Measurements from ENCODE around the gene RASSF1. TPM values are rescaled to one million over a fixed set of nuclear protein-coding genes. Genes with fewer than 3 reads are reported as not detected.

Gene RASSF1
- total RNA-seq, 2 donors from 2014 or later = 9.4 to 17.2 TPM

- no peaks in the 10 kb centered on the region for H3K27me3 ChIP-seq (ENCODE audit: control insufficient read depth, insufficient read depth, low read length, poor library complexity, severe bottlenecking)
- H3K9ac ChIP-seq (ENCODE audit: extremely low read depth, low read length, poor library complexity, severe bottlenecking) = peak overlapping the region; percentile 97
- peaks cover 35% of the 10 kb centered on the region for H3K4me1 Mint-ChIP-seq
- H3K4me1 ChIP-seq (ENCODE audit: control insufficient read depth, insufficient read depth, low read length) = peaks cover 23% of the 10 kb centered on the region
- WGBS, 2 experiments (ENCODE audit: insufficient coverage in 1 of 2, insufficient read length in 1 of 2) = 1% methylated on average over 20 to 58 of the region's 59 CpGs
- H3K4me3 ChIP-seq (ENCODE audit: low read length) = peak overlapping the region; percentile 100
- H3K27ac Mint-ChIP-seq = peak overlapping the region; percentile 99
- no peaks in the 10 kb centered on the region for H3K27me3 Mint-ChIP-seq (ENCODE audit: insufficient read depth)
- peak overlapping the region; percentile 87 for H3K4me3 Mint-ChIP-seq
- TF ChIP-seq CTCF (conservative IDR thresholded peaks at IDR 0.05) = peak; percentile 83
- H3K27ac ChIP-seq (ENCODE audit: low read depth, low read length) = peak overlapping the region; percentile 100
- peaks cover 38% of the 10 kb centered on the region for H3K36me3 Mint-ChIP-seq (ENCODE audit: low read depth)
- peak; percentile 97 for DNase-seq
- no peaks in the 10 kb centered on the region for H3K9me3 ChIP-seq (ENCODE audit: control insufficient read depth, low read length)
- no peaks in the 10 kb centered on the region for H3K9me3 Mint-ChIP-seq
- peaks cover 59% of the 10 kb centered on the region for H3K36me3 ChIP-seq (ENCODE audit: control insufficient read depth, insufficient read depth, low read length)
Observed at GRCh38 chr3:50321336-50322114, 19.1 kb downstream of the RASSF1 start.

- peak overlapping the region; percentile 87 for H3K4me3 Mint-ChIP-seq
- Histone ChIP-seq H3K36me3 (ENCODE audit: control insufficient read depth, insufficient read depth, low read length) (peaks cover 53% of the 10 kb centered on the region), H3K9ac (ENCODE audit: extremely low read depth, low read length, poor library complexity, severe bottlenecking) (peak overlapping the region; percentile 97), H3K4me3 (ENCODE audit: low read length) (peak overlapping the region; percentile 100), H3K4me1 (ENCODE audit: control insufficient read depth, insufficient read depth, low read length) (peaks cover 23% of the 10 kb centered on the region), H3K9me3 (ENCODE audit: control insufficient read depth, low read length) (no peaks in the 10 kb centered on the region), H3K27me3 (ENCODE audit: control insufficient read depth, insufficient read depth, low read length, poor library complexity, severe bottlenecking) (no peaks in the 10 kb centered on the region), H3K27ac (ENCODE audit: low read depth, low read length) (peak overlapping the region; percentile 100)
- peaks cover 35% of the 10 kb centered on the region for H3K4me1 Mint-ChIP-seq
- WGBS, 2 experiments (ENCODE audit: insufficient coverage in 1 of 2, insufficient read length in 1 of 2) = 0% methylated on average over 14 to 45 of the region's 45 CpGs
- TF ChIP-seq CTCF (conservative IDR thresholded peaks at IDR 0.05) = no peak
- no peaks in the 10 kb centered on the region for H3K27me3 Mint-ChIP-seq (ENCODE audit: insufficient read depth)
- H3K27ac Mint-ChIP-seq = peak overlapping the region; percentile 93
- DNase-seq = peak; percentile 90
- H3K9me3 Mint-ChIP-seq = no peaks in the 10 kb centered on the region
- H3K36me3 Mint-ChIP-seq (ENCODE audit: low read depth) = peaks cover 38% of the 10 kb centered on the region
Observed at GRCh38 chr3:50320853-50321335, 19.7 kb downstream of the RASSF1 start.

GRCh38 chr3:50319894-50320625, 20.6 kb downstream of the RASSF1 start:
- H3K4me1 ChIP-seq (ENCODE audit: control insufficient read depth, insufficient read depth, low read length) = peaks cover 23% of the 10 kb centered on the region
- no peaks in the 10 kb centered on the region for H3K27me3 ChIP-seq (ENCODE audit: control insufficient read depth, insufficient read depth, low read length, poor library complexity, severe bottlenecking)
- H3K9me3 ChIP-seq (ENCODE audit: control insufficient read depth, low read length) = no peaks in the 10 kb centered on the region
- Mint-ChIP-seq H3K36me3 (ENCODE audit: low read depth) (peaks cover 44% of the 10 kb centered on the region), H3K9me3 (no peaks in the 10 kb centered on the region), H3K4me1 (peaks cover 35% of the 10 kb centered on the region), H3K27ac (no peak overlapping the region), H3K27me3 (ENCODE audit: insufficient read depth) (no peaks in the 10 kb centered on the region), H3K4me3 (peak overlapping the region; percentile 87)
- TF ChIP-seq CTCF (conservative IDR thresholded peaks at IDR 0.05) = no peak
- peaks cover 44% of the 10 kb centered on the region for H3K36me3 ChIP-seq (ENCODE audit: control insufficient read depth, insufficient read depth, low read length)
- no peak overlapping the region for H3K27ac ChIP-seq (ENCODE audit: low read depth, low read length)
- H3K4me3 ChIP-seq (ENCODE audit: low read length) = peak overlapping the region; percentile 100
- 90 to 94% methylated on average over 28 to 29 of the region's 29 CpGs for WGBS, 2 experiments (ENCODE audit: insufficient coverage in 1 of 2, insufficient read length in 1 of 2)
- peak overlapping the region; percentile 97 for H3K9ac ChIP-seq (ENCODE audit: extremely low read depth, low read length, poor library complexity, severe bottlenecking)
- DNase-seq = peak; percentile 45

All from endodermal cell (in vitro differentiated cells).